Measurements from ENCODE around the gene EXTL1. TPM values are rescaled to one million over a fixed set of nuclear protein-coding genes. Genes with fewer than 3 reads are reported as not detected.

EXTL1 gene
- total RNA-seq, 1 donor from 2014 or later: 0.05 TPM

GRCh38 chr1:25990702-25991395, 30.7 kb upstream of the EXTL1 start:
- H3K4me3 Mint-ChIP-seq: peak overlapping the region; percentile 78
- peak; percentile 26 for DNase-seq (ENCODE audit: low spot score)
- intact Hi-C loops (cut with micrococcal nuclease): no loop called here
- no peaks in the 10 kb centered on the region for H3K9me3 Mint-ChIP-seq
- no peaks in the 10 kb centered on the region for H3K27me3 Mint-ChIP-seq (ENCODE audit: insufficient read depth)
- H3K36me3 Mint-ChIP-seq (ENCODE audit: low read depth): peaks cover 10% of the 10 kb centered on the region
- H3K27ac Mint-ChIP-seq: peak overlapping the region; percentile 80
- H3K4me1 Mint-ChIP-seq (ENCODE audit: low read depth): peaks cover 39% of the 10 kb centered on the region

- no peak overlapping the region for H3K27ac Mint-ChIP-seq
- H3K36me3 Mint-ChIP-seq (ENCODE audit: low read depth): peaks cover 5% of the 10 kb centered on the region
- no peak for DNase-seq (ENCODE audit: low spot score)
- H3K4me1 Mint-ChIP-seq (ENCODE audit: low read depth): peaks cover 37% of the 10 kb centered on the region
- intact Hi-C loops (cut with micrococcal nuclease): no loop called here
- no peaks in the 10 kb centered on the region for H3K9me3 Mint-ChIP-seq
- no peaks in the 10 kb centered on the region for H3K27me3 Mint-ChIP-seq (ENCODE audit: insufficient read depth)
- no peak overlapping the region for H3K4me3 Mint-ChIP-seq
These were observed 29.5 kb upstream of the EXTL1 start for GRCh38 chr1:25991937-25992688.

GRCh38 chr1:25992689-25993171, 28.8 kb upstream of the EXTL1 start:
- peaks cover 2% of the 10 kb centered on the region for H3K36me3 Mint-ChIP-seq (ENCODE audit: low read depth)
- no peak for DNase-seq (ENCODE audit: low spot score)
- intact Hi-C loops (cut with micrococcal nuclease): no loop called here
- H3K4me3 Mint-ChIP-seq: no peak overlapping the region
- H3K9me3 Mint-ChIP-seq: no peaks in the 10 kb centered on the region
- no peaks in the 10 kb centered on the region for H3K27me3 Mint-ChIP-seq (ENCODE audit: insufficient read depth)
- no peak overlapping the region for H3K27ac Mint-ChIP-seq
- peaks cover 39% of the 10 kb centered on the region for H3K4me1 Mint-ChIP-seq (ENCODE audit: low read depth)

- no peak overlapping the region for H3K27ac Mint-ChIP-seq
- H3K4me1 Mint-ChIP-seq (ENCODE audit: low read depth): peaks cover 41% of the 10 kb centered on the region
- no peaks in the 10 kb centered on the region for H3K9me3 Mint-ChIP-seq
- peaks cover 2% of the 10 kb centered on the region for H3K36me3 Mint-ChIP-seq (ENCODE audit: low read depth)
- intact Hi-C loops (cut with micrococcal nuclease): no loop called here
- no peak overlapping the region for H3K4me3 Mint-ChIP-seq
- DNase-seq (ENCODE audit: low spot score): no peak
- no peaks in the 10 kb centered on the region for H3K27me3 Mint-ChIP-seq (ENCODE audit: insufficient read depth)
These were observed 28.2 kb upstream of the EXTL1 start for GRCh38 chr1:25993197-25993951.

- intact Hi-C loops (cut with micrococcal nuclease): loop anchor here (5.0 kb wide), 1 partner anchor 747 kb away; the partner anchor contains the start of gene RSRP1
- peaks cover 45% of the 10 kb centered on the region for H3K4me1 Mint-ChIP-seq (ENCODE audit: low read depth)
- H3K36me3 Mint-ChIP-seq (ENCODE audit: low read depth): peaks cover 2% of the 10 kb centered on the region
- H3K27ac Mint-ChIP-seq: no peak overlapping the region
- H3K27me3 Mint-ChIP-seq (ENCODE audit: insufficient read depth): no peaks in the 10 kb centered on the region
- H3K9me3 Mint-ChIP-seq: no peaks in the 10 kb centered on the region
- no peak overlapping the region for H3K4me3 Mint-ChIP-seq
- DNase-seq (ENCODE audit: low spot score): no peak
These were observed 27.0 kb upstream of the EXTL1 start for GRCh38 chr1:25994402-25995150.

- Mint-ChIP-seq H3K27ac (peak overlapping the region; percentile 98), H3K9me3 (no peaks in the 10 kb centered on the region), H3K4me3 (peak overlapping the region; percentile 98), H3K36me3 (ENCODE audit: low read depth) (peaks cover 2% of the 10 kb centered on the region), H3K4me1 (ENCODE audit: low read depth) (peaks cover 23% of the 10 kb centered on the region), H3K27me3 (ENCODE audit: insufficient read depth) (no peaks in the 10 kb centered on the region)
- no peak for DNase-seq (ENCODE audit: low spot score)
- intact Hi-C loops (cut with micrococcal nuclease): loop anchor here (5.0 kb wide), 1 partner anchor 750 kb away; the partner anchor contains the start of gene RSRP1
These were observed 24.4 kb upstream of the EXTL1 start for GRCh38 chr1:25996966-25997827.

GRCh38 chr1:25997828-25998761, 23.5 kb upstream of the EXTL1 start, which contains the start of gene PAFAH2:
TSS of gene PAFAH2 (minus strand) at chr1:25998063. CDS start at chr1:25990816, 7,247 bp downstream.
- Mint-ChIP-seq H3K27ac (peak within 1 kb of the TSS; percentile 98), H3K4me1 (ENCODE audit: low read depth) (peaks cover 18% of the 10 kb centered on the region), H3K36me3 (ENCODE audit: low read depth) (peaks cover 2% of the 10 kb centered on the region), H3K9me3 (no peaks in the 10 kb centered on the region), H3K27me3 (ENCODE audit: insufficient read depth) (no peaks in the 10 kb centered on the region), H3K4me3 (peak within 1 kb of the TSS; percentile 98)
- peak; percentile 96 for DNase-seq (ENCODE audit: low spot score)
- intact Hi-C loops (cut with micrococcal nuclease): loop anchor here (1.0 to 5.0 kb wide), 8 partner anchors 27 to 751 kb away; partner anchors contain the start of genes AUNIP, PDIK1L and RSRP1

- Mint-ChIP-seq H3K27me3 (ENCODE audit: insufficient read depth) (peaks cover 4% of the 10 kb centered on the region), H3K4me3 (no peak overlapping the region), H3K27ac (no peak overlapping the region)
These were observed 22.4 kb upstream of the EXTL1 start for GRCh38 chr1:25999041-25999800.

GRCh38 chr1:26003262-26003661, 18.3 kb upstream of the EXTL1 start:
- Mint-ChIP-seq H3K4me1 (ENCODE audit: low read depth) (peaks cover 8% of the 10 kb centered on the region), H3K4me3 (no peak overlapping the region), H3K27me3 (ENCODE audit: insufficient read depth) (peaks cover 10% of the 10 kb centered on the region), H3K27ac (no peak overlapping the region), H3K9me3 (no peaks in the 10 kb centered on the region), H3K36me3 (ENCODE audit: low read depth) (no peaks in the 10 kb centered on the region)
- DNase-seq (ENCODE audit: low spot score): no peak
- intact Hi-C loops (cut with micrococcal nuclease): no loop called here

More at GRCh38 chr1:25999041-25999800, 22.4 kb upstream of the EXTL1 start:
- intact Hi-C loops (cut with micrococcal nuclease): loop anchor here (5.0 kb wide), 1 partner anchor 752 kb away; the partner anchor contains the start of gene RSRP1
- H3K4me1 Mint-ChIP-seq (ENCODE audit: low read depth): peaks cover 18% of the 10 kb centered on the region
- DNase-seq (ENCODE audit: low spot score): no peak
- no peaks in the 10 kb centered on the region for H3K9me3 Mint-ChIP-seq
- peaks cover 2% of the 10 kb centered on the region for H3K36me3 Mint-ChIP-seq (ENCODE audit: low read depth)

GRCh38 chr1:26003756-26004155, 17.8 kb upstream of the EXTL1 start:
- intact Hi-C loops (cut with micrococcal nuclease): no loop called here
- Mint-ChIP-seq H3K9me3 (no peaks in the 10 kb centered on the region), H3K27ac (no peak overlapping the region), H3K4me1 (ENCODE audit: low read depth) (peaks cover 3% of the 10 kb centered on the region), H3K27me3 (ENCODE audit: insufficient read depth) (peaks cover 10% of the 10 kb centered on the region), H3K4me3 (no peak overlapping the region), H3K36me3 (ENCODE audit: low read depth) (no peaks in the 10 kb centered on the region)
- no peak for DNase-seq (ENCODE audit: low spot score)

All from activated T-helper 1 cell treated with anti-CD3 and anti-CD28 coated beads, Interleukin-12 subunit alpha, Interleukin-12 subunit beta, Interleukin-2, Interleukin-4 antibody, amounts not matched to agents 30 ng/mL and 10 ng/mL and 1 ng/mL, durations not matched to agents 14 hours and 24 hours and 36 hours (primary cell).